Upper lobe of left lung (tissue), 6 donors: ENCODE data around the gene EVI5. TPM values are rescaled to one million over a fixed set of nuclear protein-coding genes. Genes with fewer than 3 reads are reported as not detected.
A peak's percentile ranks its signal among the peaks of the same experiment; 100 is the strongest.
"Not testable (repeated sequence)": the region's sequence is repeated elsewhere in the genome, so short reads cannot be mapped to it uniquely, and the experiment has no call there.

Experiments used
- ATAC-seq, 2 donors: fragments of 200-7000 bp; cut with Tn5 transposase; one replicate each; pipeline ENCODE4 v1.9.1; 2022; ENCODE audit warnings: mild to moderate bottlenecking in 2 of 2, moderate library complexity in 2 of 2; ENCODE audit not compliant: low FRiP score in 2 of 2
- DNase-seq, 2 donors: peaks; one replicate each; pipeline ENCODE4 v3.0.0-alpha.2; 2019 to 2020
- H3K27ac ChIP-seq, 4 donors: fragments of 200-600 bp; sonication (generic); one replicate each; pipeline ENCODE4 v1.5.1; 2016 to 2019
- H3K27me3 ChIP-seq, 4 donors: fragments of 200-600 bp; sonication (generic); one replicate each; pipeline ENCODE4 v1.5.1; 2017 to 2019
- H3K36me3 ChIP-seq, 4 donors: fragments of 200-600 bp; sonication (generic); one replicate each; pipeline ENCODE4 v1.5.1; 2016 to 2019
- H3K4me1 ChIP-seq, 4 donors: fragments of 200-600 bp; sonication (generic); one replicate each; pipeline ENCODE4 v1.5.1; 2018 to 2019
- H3K4me3 ChIP-seq, 4 donors: fragments of 200-600 bp; sonication (generic); one replicate each; pipeline ENCODE4 v1.5.1; 2017 to 2019; ENCODE audit warnings: mild to moderate bottlenecking in 2 of 4, moderate library complexity in 1 of 4
- H3K9me3 ChIP-seq, 4 donors: fragments of 200-600 bp; sonication (generic); one replicate each; pipeline ENCODE4 v1.5.1; 2018 to 2019
- EP300 ChIP-seq, 4 donors: sonication (generic); formaldehyde crosslinking; IDR thresholded peaks; one replicate each; pipeline ENCODE4 v1.5.1; 2017; ENCODE audit warnings: antibody characterized with exemption in 4 of 4, control low read depth in 2 of 4
- POLR2A ChIP-seq, 4 donors: fragments of 450-650 bp; IDR thresholded peaks; one replicate each; pipeline ENCODE4 v1.5.1; 2016 to 2017; ENCODE audit warnings: antibody characterized with exemption in 4 of 4, mild to moderate bottlenecking in 2 of 4
- POLR2AphosphoS5 ChIP-seq, 2 donors: sonication (generic); formaldehyde crosslinking; IDR thresholded peaks; one replicate each; pipeline ENCODE4 v1.5.1; 2017; ENCODE audit warnings: antibody characterized with exemption in 2 of 2
- WGBS, 2 donors: methylation state at CpG; one replicate each; pipeline ENCODE4 v1.1.5; 2017 to 2018; 5-methylcytosine and 5-hydroxymethylcytosine counted together
- total RNA-seq, 6 donors: library from RNA; depleted of rRNA in 4 of 6; stranded (reverse); fragments of >200 nt in 4 of 6; gene quantifications; one replicate each; pipeline versions ENCODE4 v1.1.0 to v1.2.1, GENCODE V29; 2016 to 2021
- TF ChIP-seq, protein P1 (sequence below), 6 experiments: fragments of 450-650 bp in 4 of 6; fragments of 200-600 bp in 2 of 6; sonication (generic) in 2 of 6; IDR thresholded peaks; one replicate each; pipeline ENCODE4 v1.5.1; 2016 to 2019; ENCODE audit warnings: antibody characterized with exemption in 6 of 6
- donor health status: DM: no; HTN: no; CAD: no; lungs with moderate emphysema.
- donor health status: DM: no; HTN: yes; CAD: no; lungs with severe emphysema.

EVI5 gene
- total RNA-seq, 6 donors from 2014 or later: 33.5 to 62.3 (median 39.6) TPM

DNA sequence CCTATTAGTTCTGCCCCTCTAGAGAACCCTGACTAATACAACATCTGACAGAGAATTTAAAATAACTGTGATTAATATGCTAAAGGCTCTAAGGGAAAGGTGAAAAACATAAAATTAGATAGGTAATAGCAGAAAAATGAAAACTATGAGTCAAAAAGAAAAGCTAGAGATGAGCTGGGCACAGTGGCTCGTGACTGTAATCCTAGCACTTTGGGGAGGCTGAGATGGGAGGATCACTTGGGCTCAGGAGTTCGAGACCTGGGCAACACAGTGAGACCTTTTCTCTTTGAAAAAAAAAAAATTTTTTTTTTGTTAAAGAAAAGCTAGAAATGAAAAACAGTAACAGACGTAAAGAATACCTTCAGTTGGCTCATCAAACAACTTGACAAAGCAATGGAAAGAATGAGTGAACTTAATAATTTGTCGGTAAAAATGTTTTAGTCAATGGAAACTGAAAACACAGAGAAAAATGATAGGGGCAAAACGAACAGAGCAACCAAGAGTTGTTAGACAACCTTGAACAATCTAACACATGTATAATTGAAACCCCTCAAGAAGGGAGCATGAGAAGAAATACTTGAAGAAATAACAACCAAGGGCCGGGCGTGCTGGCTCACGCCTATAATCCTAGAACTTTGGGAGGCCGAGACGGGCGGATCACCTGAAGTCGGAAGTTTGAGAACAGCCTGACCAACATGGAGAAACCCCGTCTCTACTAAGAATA lies 165.3 kb downstream of the EVI5 start:
- WGBS, 2 donors: 91 to 95% methylated on average over 12 to 13 of the region's 13 CpGs
- H3K27me3 ChIP-seq: no peaks in the 10 kb centered on the region
- H3K9me3 ChIP-seq: no peaks in the 10 kb centered on the region
- no peak overlapping the region for H3K4me3 ChIP-seq
- H3K27ac ChIP-seq: no peak overlapping the region
- ATAC-seq (no peak), DNase-seq (no peak)
- H3K36me3 ChIP-seq: peaks cover 0 to 24% (median 15%) of the 10 kb centered on the region in 4 donors
- TF ChIP-seq, protein P1, sequence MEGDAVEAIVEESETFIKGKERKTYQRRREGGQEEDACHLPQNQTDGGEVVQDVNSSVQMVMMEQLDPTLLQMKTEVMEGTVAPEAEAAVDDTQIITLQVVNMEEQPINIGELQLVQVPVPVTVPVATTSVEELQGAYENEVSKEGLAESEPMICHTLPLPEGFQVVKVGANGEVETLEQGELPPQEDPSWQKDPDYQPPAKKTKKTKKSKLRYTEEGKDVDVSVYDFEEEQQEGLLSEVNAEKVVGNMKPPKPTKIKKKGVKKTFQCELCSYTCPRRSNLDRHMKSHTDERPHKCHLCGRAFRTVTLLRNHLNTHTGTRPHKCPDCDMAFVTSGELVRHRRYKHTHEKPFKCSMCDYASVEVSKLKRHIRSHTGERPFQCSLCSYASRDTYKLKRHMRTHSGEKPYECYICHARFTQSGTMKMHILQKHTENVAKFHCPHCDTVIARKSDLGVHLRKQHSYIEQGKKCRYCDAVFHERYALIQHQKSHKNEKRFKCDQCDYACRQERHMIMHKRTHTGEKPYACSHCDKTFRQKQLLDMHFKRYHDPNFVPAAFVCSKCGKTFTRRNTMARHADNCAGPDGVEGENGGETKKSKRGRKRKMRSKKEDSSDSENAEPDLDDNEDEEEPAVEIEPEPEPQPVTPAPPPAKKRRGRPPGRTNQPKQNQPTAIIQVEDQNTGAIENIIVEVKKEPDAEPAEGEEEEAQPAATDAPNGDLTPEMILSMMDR (IDR thresholded peaks at IDR 0.05): no peak
- TF ChIP-seq POLR2A (IDR thresholded peaks at IDR 0.05) (no peak), POLR2AphosphoS5 (IDR thresholded peaks at IDR 0.05) (no peak), EP300 (IDR thresholded peaks at IDR 0.05) (no peak)
- no peaks in the 10 kb centered on the region for H3K4me1 ChIP-seq

DNA sequence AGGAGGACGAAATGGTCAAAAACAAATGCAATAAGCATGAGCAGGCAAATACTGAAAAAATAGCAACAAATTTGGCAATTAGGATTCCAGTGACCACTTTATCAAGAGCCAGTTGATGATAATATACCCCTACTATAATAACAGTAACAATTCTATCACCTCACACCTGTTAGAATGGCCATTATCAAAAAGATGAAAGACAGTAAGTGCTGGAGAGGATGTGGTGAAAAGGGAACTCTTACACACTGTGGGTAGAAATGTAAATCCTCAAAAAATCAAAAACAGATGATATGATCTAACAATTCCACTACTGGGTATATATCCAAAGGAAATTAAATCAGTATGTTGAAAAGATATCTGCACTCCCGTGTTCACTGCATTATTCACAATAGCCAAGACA lies 183.9 kb downstream of the EVI5 start:
- no peak for ATAC-seq
- no peaks in the 10 kb centered on the region for H3K9me3 ChIP-seq
- TF ChIP-seq EP300 (IDR thresholded peaks at IDR 0.05) (no peak), POLR2AphosphoS5 (IDR thresholded peaks at IDR 0.05) (no peak), POLR2A (IDR thresholded peaks at IDR 0.05) (no peak)
- TF ChIP-seq, protein P1 (IDR thresholded peaks at IDR 0.05): no peak
- H3K4me3 ChIP-seq: no peak overlapping the region
- no peak overlapping the region for H3K27ac ChIP-seq
- no peak for DNase-seq
- no peaks in the 10 kb centered on the region for H3K27me3 ChIP-seq
- peaks cover 0 to 10% (median 1%) of the 10 kb centered on the region in 4 donors for H3K36me3 ChIP-seq
- no peaks in the 10 kb centered on the region for H3K4me1 ChIP-seq
- WGBS, 2 donors: 87 to 91% methylated on average over 2 of the region's 2 CpGs

DNA sequence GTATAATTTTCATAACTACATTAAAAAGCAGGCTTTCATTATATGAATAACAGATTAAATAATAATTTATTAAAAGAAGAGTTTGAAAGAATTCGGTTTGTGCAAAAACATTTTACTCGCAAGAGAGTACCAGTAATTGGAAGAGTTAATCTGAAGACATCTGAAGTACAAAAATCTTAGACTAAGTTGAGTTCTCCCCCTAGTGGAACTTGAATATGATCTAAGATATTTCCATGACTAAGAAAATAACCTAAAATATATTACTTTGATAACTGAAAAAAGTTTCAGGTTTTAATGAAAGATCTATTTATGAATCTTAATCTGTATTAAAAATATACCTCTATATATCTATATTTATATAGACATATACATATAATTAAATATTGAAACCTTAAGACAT lies 185.7 kb downstream of the EVI5 start:
- Histone ChIP-seq H3K27ac (no peak overlapping the region), H3K36me3 (peaks cover 0 to 9% (median 1%) of the 10 kb centered on the region in 4 donors), H3K27me3 (no peaks in the 10 kb centered on the region), H3K4me1 (no peaks in the 10 kb centered on the region), H3K9me3 (no peaks in the 10 kb centered on the region), H3K4me3 (no peak overlapping the region)
- TF ChIP-seq, protein P1 (IDR thresholded peaks at IDR 0.05): peak in 1 of 6 experiments; percentile 10
- TF ChIP-seq POLR2A (IDR thresholded peaks at IDR 0.05) (no peak), EP300 (IDR thresholded peaks at IDR 0.05) (no peak), POLR2AphosphoS5 (IDR thresholded peaks at IDR 0.05) (no peak)
- 53 to 67% methylated on average over 2 of the region's 2 CpGs for WGBS, 2 donors
- DNase-seq (no peak), ATAC-seq (no peak)

DNA sequence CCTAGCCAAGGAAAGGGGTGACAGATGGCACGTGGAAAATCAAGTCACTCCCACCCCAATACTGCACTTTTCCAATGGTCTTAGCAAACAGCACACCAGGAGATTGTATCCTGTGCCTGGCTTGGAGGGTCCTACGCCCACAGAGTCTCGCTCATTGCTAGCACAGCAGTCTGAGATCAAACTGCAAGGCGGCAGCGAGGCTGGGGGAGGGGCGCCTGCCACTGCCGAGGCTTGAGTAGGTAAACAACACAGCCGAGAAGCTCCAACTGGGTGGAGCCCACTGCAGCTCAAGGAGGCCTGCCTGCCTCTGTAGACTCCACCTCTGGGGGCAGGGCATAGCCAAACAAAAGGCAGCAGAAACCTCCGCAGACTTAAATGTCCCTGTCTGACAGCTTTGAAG lies 195.5 kb downstream of the EVI5 start:
- WGBS, 2 donors: 50 to 90% methylated on average over 2 to 9 of the region's 9 CpGs
- not testable (repeated sequence) for H3K4me1 ChIP-seq, H3K4me3 ChIP-seq, ATAC-seq, H3K36me3 ChIP-seq, H3K27ac ChIP-seq, H3K9me3 ChIP-seq, H3K27me3 ChIP-seq
- DNase-seq: peak in 1 of 2 donors; percentile 47

DNA sequence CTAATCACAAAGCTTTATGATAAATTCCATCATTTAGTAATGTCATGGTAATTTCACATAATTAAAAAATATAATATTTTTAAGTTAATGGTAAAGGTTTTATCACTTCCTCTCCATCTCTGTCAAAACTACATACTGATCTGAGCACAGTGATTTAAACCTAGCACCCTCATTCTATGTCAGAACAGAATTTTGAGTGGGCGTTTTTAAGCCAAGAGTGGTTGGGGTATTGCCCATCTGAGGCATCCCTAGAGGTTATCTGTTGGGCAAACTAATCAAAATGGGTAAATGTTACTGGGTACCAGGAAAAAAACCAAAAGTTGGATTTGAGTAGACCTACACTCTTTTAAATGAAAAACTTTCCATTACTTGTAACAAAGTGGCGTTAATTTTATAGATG lies 197.5 kb downstream of the EVI5 start:
- Histone ChIP-seq H3K27ac (no peak overlapping the region), H3K9me3 (no peaks in the 10 kb centered on the region), H3K4me3 (no peak overlapping the region), H3K36me3 (peaks cover 0 to 4% (median 0%) of the 10 kb centered on the region in 4 donors), H3K4me1 (no peaks in the 10 kb centered on the region), H3K27me3 (no peaks in the 10 kb centered on the region)
- no peak for DNase-seq
- WGBS, 2 donors: 91 to 93% methylated on average over 2 of the region's 2 CpGs
- no peak for ATAC-seq
- TF ChIP-seq, protein P1 (IDR thresholded peaks at IDR 0.05): no peak
- no peak for TF ChIP-seq EP300 (IDR thresholded peaks at IDR 0.05)
- TF ChIP-seq POLR2A (IDR thresholded peaks at IDR 0.05): no peak
- TF ChIP-seq POLR2AphosphoS5 (IDR thresholded peaks at IDR 0.05): no peak
